HEK293T (cell line): ENCODE measurements around the gene BAIAP2L2.

Source experiments
- CTCF ChIA-PET: fragments of 350-600 bp; formaldehyde crosslinking; extraction: SDS; loops from one replicate; lab custom pipeline; 2021; ENCODE audit warnings: antibody characterized with exemption, inconsistent platforms; lab: Yijun Ruan, JAX
- POLR2A ChIA-PET: fragments of 350-600 bp; formaldehyde crosslinking; extraction: SDS; loops from one replicate; lab custom pipeline; 2020; ENCODE audit warnings: antibody characterized with exemption, inconsistent platforms; lab: Yijun Ruan, JAX
- DNase-seq: peaks from one replicate; pipeline ENCODE4 v3.0.0; 2012; ENCODE audit warnings: mixed read lengths; ENCODE audit errors: extremely low spot score
- ARNT ChIP-seq: fragments of 450-650 bp; IDR thresholded peaks from 2 replicates; pipeline ENCODE4 v1.6.1; 2017; ENCODE audit warnings: mild to moderate bottlenecking
- BHLHE40 ChIP-seq: fragments of 450-650 bp; IDR thresholded peaks from 2 replicates; pipeline ENCODE4 v1.6.1; 2016; ENCODE audit warnings: mild to moderate bottlenecking, moderate library complexity, borderline replicate concordance
- CTBP1 ChIP-seq: fragments of 450-650 bp; IDR thresholded peaks from 2 replicates; pipeline ENCODE4 v1.6.1; 2016; ENCODE audit warnings: borderline replicate concordance
- ELF4 ChIP-seq: fragments of 450-650 bp; IDR thresholded peaks from 2 replicates; pipeline ENCODE4 v1.6.1; 2017; ENCODE audit warnings: antibody characterized with exemption
- FOXA1 ChIP-seq: fragments of 450-650 bp; IDR thresholded peaks from 2 replicates; pipeline ENCODE4 v1.6.1; 2016; ENCODE audit warnings: mild to moderate bottlenecking
- FOXK2 ChIP-seq: fragments of 450-650 bp; IDR thresholded peaks from 2 replicates; pipeline ENCODE4 v1.6.1; 2016; ENCODE audit warnings: mild to moderate bottlenecking
- FOXM1 ChIP-seq: fragments of 450-650 bp; IDR thresholded peaks from 2 replicates; pipeline ENCODE4 v1.6.1; 2017; ENCODE audit warnings: mild to moderate bottlenecking, borderline replicate concordance
- HDGF ChIP-seq: fragments of 450-650 bp; IDR thresholded peaks from 2 replicates; pipeline ENCODE4 v1.6.1; 2017; ENCODE audit warnings: antibody characterized with exemption, borderline replicate concordance
- L3MBTL2 ChIP-seq: fragments of 450-650 bp; conservative IDR thresholded peaks from 2 replicates; pipeline ENCODE4 v1.6.1; 2016; ENCODE audit warnings: mild to moderate bottlenecking
- LEF1 ChIP-seq: fragments of 450-650 bp; IDR thresholded peaks from 2 replicates; pipeline ENCODE4 v1.6.1; 2017; ENCODE audit warnings: mild to moderate bottlenecking, borderline replicate concordance
- NFRKB ChIP-seq: fragments of 450-650 bp; IDR thresholded peaks from 2 replicates; pipeline ENCODE4 v1.6.1; 2016; ENCODE audit warnings: mild to moderate bottlenecking, moderate library complexity
- PKNOX1 ChIP-seq: fragments of 450-650 bp; IDR thresholded peaks from 2 replicates; pipeline ENCODE4 v1.6.1; 2016
- SP1 ChIP-seq: fragments of 450-650 bp; IDR thresholded peaks from 2 replicates; pipeline ENCODE4 v1.6.1; 2017
- SUZ12 ChIP-seq: fragments of 450-650 bp; IDR thresholded peaks from 2 replicates; pipeline ENCODE4 v1.6.1; 2016; ENCODE audit warnings: mild to moderate bottlenecking
- TARDBP ChIP-seq: fragments of 450-650 bp; IDR thresholded peaks from 2 replicates; pipeline ENCODE4 v1.6.1; 2016
- ZNF384 ChIP-seq: fragments of 450-650 bp; IDR thresholded peaks from 2 replicates; pipeline ENCODE4 v1.6.1; 2016

BAIAP2L2 gene

GRCh38 chr22:38078046-38078840 lies 32.2 kb downstream of the BAIAP2L2 start:
- ChIA-PET POLR2A (no interaction called here), CTCF (no interaction called here)
- TF ChIP-seq ARNT: no peak
- no peak for TF ChIP-seq LEF1
- no peak for TF ChIP-seq SUZ12
- no peak for TF ChIP-seq L3MBTL2
- TF ChIP-seq TARDBP: no peak
- no peak for TF ChIP-seq FOXK2
- TF ChIP-seq HDGF: no peak
- no peak for TF ChIP-seq SP1
- TF ChIP-seq PKNOX1: no peak
- no peak for TF ChIP-seq ZNF384
- TF ChIP-seq FOXM1: no peak
- TF ChIP-seq FOXA1: no peak
- no peak for TF ChIP-seq NFRKB
- no peak for TF ChIP-seq CTBP1
- no peak for TF ChIP-seq ELF4
- no peak for TF ChIP-seq BHLHE40

GRCh38 chr22:38077595-38077994 lies 32.9 kb downstream of the BAIAP2L2 start:
- TF ChIP-seq FOXM1 (no peak), SP1 (no peak), BHLHE40 (no peak), LEF1 (no peak), NFRKB (no peak)
- DNase-seq: no peak
- POLR2A ChIA-PET: no interaction called here
- CTCF ChIA-PET: no interaction called here

More at GRCh38 chr22:38078046-38078840, 32.2 kb downstream of the BAIAP2L2 start:
- no peak for DNase-seq

GRCh38 chr22:38077096-38077495 lies 33.4 kb downstream of the BAIAP2L2 start:
- POLR2A ChIA-PET: no interaction called here
- CTCF ChIA-PET: no interaction called here
- TF ChIP-seq BHLHE40: no peak
- TF ChIP-seq FOXM1: no peak
- no peak for TF ChIP-seq SUZ12
- no peak for TF ChIP-seq FOXK2
- no peak for TF ChIP-seq NFRKB
- no peak for TF ChIP-seq HDGF
- no peak for TF ChIP-seq PKNOX1
- no peak for TF ChIP-seq LEF1
- TF ChIP-seq ELF4: no peak
- TF ChIP-seq SP1: no peak
- no peak for TF ChIP-seq FOXA1
- no peak for TF ChIP-seq ARNT
- no peak for TF ChIP-seq L3MBTL2
- no peak for TF ChIP-seq TARDBP
- DNase-seq: no peak

GRCh38 chr22:38075961-38076360 lies 34.5 kb downstream of the BAIAP2L2 start:
- no peak for DNase-seq
- CTCF ChIA-PET: no interaction called here
- TF ChIP-seq LEF1: no peak
- no peak for TF ChIP-seq BHLHE40
- no peak for TF ChIP-seq ELF4
- POLR2A ChIA-PET: no interaction called here

GRCh38 chr22:38075105-38075825 lies 35.2 kb downstream of the BAIAP2L2 start:
- ChIA-PET CTCF (no interaction called here), POLR2A (interaction anchor here (0.7 kb wide), 1 partner anchor 15 kb away, joined by 3 read pairs; no protein-coding TSS in a partner anchor)
- no peak for DNase-seq
- TF ChIP-seq CTBP1 (no peak), ARNT (no peak), BHLHE40 (no peak)

- no peak for TF ChIP-seq ELF4
- no peak for TF ChIP-seq CTBP1
- no peak for TF ChIP-seq FOXA1
- no peak for TF ChIP-seq TARDBP
- no peak for TF ChIP-seq ARNT
- no peak for TF ChIP-seq BHLHE40
- no peak for TF ChIP-seq HDGF
- TF ChIP-seq PKNOX1: no peak
- TF ChIP-seq SUZ12: no peak
- TF ChIP-seq L3MBTL2: no peak
- no peak for TF ChIP-seq ZNF384
- TF ChIP-seq NFRKB: no peak
- no peak for TF ChIP-seq LEF1
- TF ChIP-seq FOXK2: no peak
- TF ChIP-seq SP1: no peak
- TF ChIP-seq FOXM1: no peak
- POLR2A ChIA-PET: interaction anchor here (0.7 kb wide), 1 partner anchor 14 kb away, joined by 3 read pairs; no protein-coding TSS in a partner anchor
- CTCF ChIA-PET: no interaction called here
- no peak for DNase-seq
Measured at GRCh38 chr22:38074181-38075104, 36.0 kb downstream of the BAIAP2L2 start.
